ENCODE data around the gene BTN3A1. TPM values are rescaled to one million over a fixed set of nuclear protein-coding genes. Genes with fewer than 3 reads are reported as not detected.

Gene BTN3A1
- total and polyA plus RNA-seq, 2 of the 13 experiments (the other 11 are each of a cell fraction or from before 2014, with no cell fraction given): 13.3 to 14.0 TPM

GRCh38 chr6:26366504-26366903 is 35.6 kb upstream of the BTN3A1 start:
- no peak for FAIRE-seq

GRCh38 chr6:26367114-26367513 is 35.0 kb upstream of the BTN3A1 start:
- 75% methylated on average over 3 of the region's 3 CpGs for WGBS (ENCODE audit: low lambda C conversion rate)
- Histone ChIP-seq H3K4me2 (ENCODE audit: low read depth, low read length) (no peak overlapping the region), H3K36me3 (replicated peaks in 1 of 2; ENCODE audit: control insufficient read depth in 1 of 2, insufficient read depth in 2 of 2, low read length in 2 of 2) (peaks cover 0 to 13% of the 10 kb centered on the region in 2 experiments; a peak in 2 of 5 replicates), H3K79me2 (ENCODE audit: insufficient read depth, low read length) (peaks cover 3% of the 10 kb centered on the region), H3K27me3 (ENCODE audit: control insufficient read depth in 1 of 2, insufficient read depth in 2 of 2, low read length in 2 of 2) (no peaks in the 10 kb centered on the region; a peak in 1 of 5 replicates), H3K9me3 (ENCODE audit: low read length) (no peaks in the 10 kb centered on the region), H3K4me3 (replicated peaks in 1 of 3; ENCODE audit: insufficient read depth in 1 of 3, low read depth in 2 of 3, low read length in 3 of 3) (no peak overlapping the region), H3K27ac (ENCODE audit: extremely low read length, insufficient read depth, low read length) (no peak overlapping the region), H2AFZ (ENCODE audit: low read length) (no peak overlapping the region), H3K4me1 (ENCODE audit: insufficient read depth, low read length) (peaks cover 37% of the 10 kb centered on the region), H3K9ac (ENCODE audit: insufficient read depth, low read depth, low read length) (no peak overlapping the region), H4K20me1 (ENCODE audit: insufficient read depth, low read length) (no peaks in the 10 kb centered on the region)
- no TSS peak for BruUV-seq (replicated peaks)
- in situ Hi-C loops (cut with HindIII; ENCODE audit: extremely low pct_ligation_motif_present, low pct_unique_long_range_greater_than_20kb) (no loop called here), intact Hi-C loops (cut with micrococcal nuclease; ENCODE audit: unreplicated experiment) (no loop called here)
- ChIA-PET POLR2A (no interaction called here), CTCF (ENCODE audit: low intra/inter-chr PET ratio, low total read pairs) (no interaction called here)
- ATAC-seq: no peak
- DNase-seq (ENCODE audit: low spot score): no peak
- FAIRE-seq: no peak
- TF ChIP-seq ZNF776 (CRISPR knock-in tag; IDR thresholded peaks at IDR 0.05): no peak
- no peak for TF ChIP-seq ZNF772 (CRISPR knock-in tag; IDR thresholded peaks at IDR 0.05)
- no peak for TF ChIP-seq KMT2B (CRISPR knock-in tag; IDR thresholded peaks at IDR 0.05)
- no peak for TF ChIP-seq MAFK (conservative IDR thresholded peaks at IDR 0.05 in 1 of 2, IDR thresholded peaks at IDR 0.05 in 1 of 2; ENCODE audit: low read length in 2 of 2)
- no peak for TF ChIP-seq THAP11 (CRISPR knock-in tag; IDR thresholded peaks at IDR 0.05)
- no peak for TF ChIP-seq ZNF224 (CRISPR knock-in tag; IDR thresholded peaks at IDR 0.05)
- TF ChIP-seq ZNF33B (CRISPR knock-in tag; IDR thresholded peaks at IDR 0.05): no peak
- no peak for TF ChIP-seq AHR (CRISPR knock-in tag; IDR thresholded peaks at IDR 0.05)
- TF ChIP-seq ZBED4 (CRISPR knock-in tag; IDR thresholded peaks at IDR 0.05; ENCODE audit: borderline replicate concordance): no peak
- TF ChIP-seq ZBTB1 (CRISPR knock-in tag; IDR thresholded peaks at IDR 0.05; ENCODE audit: borderline replicate concordance): no peak
- TF ChIP-seq ZBTB14 (CRISPR knock-in tag; IDR thresholded peaks at IDR 0.05): no peak
- no peak for TF ChIP-seq ZNF883 (CRISPR knock-in tag; IDR thresholded peaks at IDR 0.05; ENCODE audit: not compliant biosample characterization)
- no peak for TF ChIP-seq SRY (CRISPR knock-in tag; IDR thresholded peaks at IDR 0.05)
- no peak for TF ChIP-seq PRMT3 (CRISPR knock-in tag; IDR thresholded peaks at IDR 0.05; ENCODE audit: borderline replicate concordance, low read depth)

More at GRCh38 chr6:26366504-26366903, 35.6 kb upstream of the BTN3A1 start:
- DNase-seq (ENCODE audit: low spot score) (no peak), ATAC-seq (no peak)
- Histone ChIP-seq H3K79me2 (ENCODE audit: insufficient read depth, low read length) (peaks cover 3% of the 10 kb centered on the region), H3K4me1 (ENCODE audit: insufficient read depth, low read length) (peaks cover 43% of the 10 kb centered on the region), H2AFZ (ENCODE audit: low read length) (no peak overlapping the region), H3K9me3 (ENCODE audit: low read length) (no peaks in the 10 kb centered on the region), H3K4me2 (ENCODE audit: low read depth, low read length) (peak overlapping the region; percentile 33; the same call in 1 of the 2 replicates), H3K9ac (ENCODE audit: insufficient read depth, low read depth, low read length) (no peak overlapping the region), H3K4me3 (replicated peaks in 1 of 3; ENCODE audit: insufficient read depth in 1 of 3, low read depth in 2 of 3, low read length in 3 of 3) (no peak overlapping the region), H3K27me3 (ENCODE audit: control insufficient read depth in 1 of 2, insufficient read depth in 2 of 2, low read length in 2 of 2) (no peaks in the 10 kb centered on the region; a peak in 1 of 5 replicates), H3K36me3 (replicated peaks in 1 of 2; ENCODE audit: control insufficient read depth in 1 of 2, insufficient read depth in 2 of 2, low read length in 2 of 2) (peaks cover 0 to 12% of the 10 kb centered on the region in 2 experiments; a peak in 2 of 5 replicates), H3K27ac (ENCODE audit: extremely low read length, insufficient read depth, low read length) (no peak overlapping the region), H4K20me1 (ENCODE audit: insufficient read depth, low read length) (no peaks in the 10 kb centered on the region)
- whole genome bisulfite sequencing (ENCODE audit: low lambda C conversion rate): 92% methylated on average over 1 of the region's 1 CpG
- intact Hi-C loops (cut with micrococcal nuclease; ENCODE audit: unreplicated experiment): no loop called here
- CTCF ChIA-PET (ENCODE audit: low intra/inter-chr PET ratio, low total read pairs): no interaction called here
- no TSS peak for BruUV-seq (replicated peaks)
- POLR2A ChIA-PET: interaction anchor here (0.7 kb wide), 1 partner anchor 16 kb away, joined by 3 read pairs; the partner anchor contains the start of gene BTN2A2
- TF ChIP-seq ZNF562 (CRISPR knock-in tag; IDR thresholded peaks at IDR 0.05; ENCODE audit: borderline replicate concordance): no peak
- TF ChIP-seq ZSCAN25 (CRISPR knock-in tag; IDR thresholded peaks at IDR 0.05): peak; percentile 87
- in situ Hi-C loops (cut with HindIII; ENCODE audit: extremely low pct_ligation_motif_present, low pct_unique_long_range_greater_than_20kb): no loop called here
